Lower lobe of right lung (tissue), 2 donors: ENCODE measurements around the gene ELP5. TPM values are rescaled to one million over a fixed set of nuclear protein-coding genes. Genes with fewer than 3 reads are reported as not detected.
A peak's percentile ranks its signal among the peaks of the same experiment; 100 is the strongest.

Experiments used
- ATAC-seq, 2 donors: fragments of 200-7000 bp; cut with Tn5 transposase; one replicate each; pipeline ENCODE4 v1.9.1; 2020 to 2022; ENCODE audit warnings: mild to moderate bottlenecking in 2 of 2, moderate library complexity in 2 of 2
- DNase-seq: peaks from one replicate; pipeline ENCODE4 v3.0.0-alpha.2; 2020
- H3K27ac ChIP-seq: fragments of 200-600 bp; one replicate; pipeline ENCODE4 v1.8.0; 2022
- H3K27me3 ChIP-seq: fragments of 200-600 bp; one replicate; pipeline ENCODE4 v1.8.0; 2022; ENCODE audit warnings: low read depth
- H3K36me3 ChIP-seq: fragments of 200-600 bp; one replicate; pipeline ENCODE4 v1.8.0; 2022; ENCODE audit warnings: mild to moderate bottlenecking
- H3K4me1 ChIP-seq: fragments of 200-600 bp; one replicate; pipeline ENCODE4 v1.8.0; 2022
- H3K4me3 ChIP-seq: fragments of 200-600 bp; one replicate; pipeline ENCODE4 v1.8.0; 2022; ENCODE audit warnings: mild to moderate bottlenecking
- H3K9me3 ChIP-seq: fragments of 200-600 bp; one replicate; pipeline ENCODE4 v1.8.0; 2022
- intact Hi-C: fragments of 100-400 bp; cut with DNase I; formaldehyde crosslinking; loops from one replicate; pipeline ENCODE4 v1.11.0; 2022
- long read RNA-seq: library from polyadenylated mRNA; unstranded; transcript quantifications from one replicate; pipeline ENCODE4 v2.0.0, GENCODE V29; 2021
- total RNA-seq: library from RNA; stranded (reverse); fragmentation: NEBNext Ultra II Directional; extraction: Animal tissue kit (Norgen Biotek cat#: 25700); gene quantifications from one replicate; pipeline ENCODE4 v1.2.1, GENCODE V29; 2021
- TF ChIP-seq, protein P1 (sequence below): fragments of 200-600 bp; IDR thresholded peaks from one replicate; pipeline ENCODE4 v1.8.0; 2022; ENCODE audit warnings: antibody characterized with exemption, mild to moderate bottlenecking
- donor health status: DM: no; HTN: yes; CAD: no; lungs with severe emphysema.

Gene ELP5, protein sequence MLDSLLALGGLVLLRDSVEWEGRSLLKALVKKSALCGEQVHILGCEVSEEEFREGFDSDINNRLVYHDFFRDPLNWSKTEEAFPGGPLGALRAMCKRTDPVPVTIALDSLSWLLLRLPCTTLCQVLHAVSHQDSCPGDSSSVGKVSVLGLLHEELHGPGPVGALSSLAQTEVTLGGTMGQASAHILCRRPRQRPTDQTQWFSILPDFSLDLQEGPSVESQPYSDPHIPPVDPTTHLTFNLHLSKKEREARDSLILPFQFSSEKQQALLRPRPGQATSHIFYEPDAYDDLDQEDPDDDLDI
- total RNA-seq = 33.2 TPM
- long read RNA-seq, transcript ELP5-214 (6 exons, 2,209 nt) = minor isoform, 8 of 37 reads
- long read RNA-seq, transcript ELP5-204 (8 exons, 1,423 nt) = major isoform, 14 of 37 reads
- long read RNA-seq, partial matches to known transcripts = 4 of 37 reads
- long read RNA-seq, other reads (novel, unspliced or antisense) = 6 of 37 reads

DNA sequence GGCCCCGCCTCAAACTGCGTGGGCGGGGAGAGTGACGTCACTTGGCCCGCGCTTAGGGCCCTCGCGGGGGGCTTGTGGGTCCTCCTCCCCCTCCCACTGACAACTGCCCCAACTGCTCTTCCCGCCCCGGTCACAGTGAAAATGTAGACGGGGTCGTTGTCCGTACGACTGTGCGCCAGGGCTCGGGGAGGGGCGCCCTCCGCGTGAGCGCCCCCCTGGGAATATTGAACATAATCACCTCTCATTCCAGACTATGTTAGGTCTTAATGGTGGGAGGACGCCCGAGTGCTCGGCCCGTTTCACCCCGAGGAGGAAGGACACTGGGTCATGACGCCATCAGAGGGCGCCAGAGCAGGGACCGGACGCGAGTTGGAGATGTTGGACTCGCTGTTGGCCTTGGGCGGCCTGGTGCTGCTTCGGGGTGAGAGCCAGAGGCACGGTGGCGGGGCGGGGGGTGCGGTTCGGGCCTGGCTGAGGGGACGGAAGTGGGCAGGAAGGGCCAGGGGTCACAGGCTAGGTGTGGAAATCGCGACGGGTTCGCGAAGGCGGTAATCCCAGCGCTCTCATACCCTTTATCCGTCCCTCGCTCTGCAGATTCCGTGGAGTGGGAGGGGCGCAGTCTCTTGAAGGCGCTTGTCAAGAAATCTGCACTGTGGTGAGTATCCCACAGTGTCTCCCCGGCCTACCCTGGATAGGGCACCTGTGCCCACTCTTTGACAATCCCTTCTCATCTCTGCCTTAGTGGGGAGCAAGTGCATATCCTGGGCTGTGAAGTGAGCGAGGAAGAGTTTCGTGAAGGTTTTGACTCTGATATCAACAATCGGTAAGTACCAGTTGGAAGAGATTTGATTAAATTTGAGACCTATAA is at the start of gene ELP5:
Gene ELP5 (plus strand): TSS at position 40 of the 868 bp plus-strand sequence. CDS start 336 bp downstream, at position 376.
- H3K4me1 ChIP-seq = peaks cover 36% of the 10 kb centered on the region
- peak within 1 kb of the TSS; percentile 89 for H3K4me3 ChIP-seq
- ATAC-seq (peak; percentile 82 to 87), DNase-seq (peak; percentile 97)
- TF ChIP-seq, protein P1, sequence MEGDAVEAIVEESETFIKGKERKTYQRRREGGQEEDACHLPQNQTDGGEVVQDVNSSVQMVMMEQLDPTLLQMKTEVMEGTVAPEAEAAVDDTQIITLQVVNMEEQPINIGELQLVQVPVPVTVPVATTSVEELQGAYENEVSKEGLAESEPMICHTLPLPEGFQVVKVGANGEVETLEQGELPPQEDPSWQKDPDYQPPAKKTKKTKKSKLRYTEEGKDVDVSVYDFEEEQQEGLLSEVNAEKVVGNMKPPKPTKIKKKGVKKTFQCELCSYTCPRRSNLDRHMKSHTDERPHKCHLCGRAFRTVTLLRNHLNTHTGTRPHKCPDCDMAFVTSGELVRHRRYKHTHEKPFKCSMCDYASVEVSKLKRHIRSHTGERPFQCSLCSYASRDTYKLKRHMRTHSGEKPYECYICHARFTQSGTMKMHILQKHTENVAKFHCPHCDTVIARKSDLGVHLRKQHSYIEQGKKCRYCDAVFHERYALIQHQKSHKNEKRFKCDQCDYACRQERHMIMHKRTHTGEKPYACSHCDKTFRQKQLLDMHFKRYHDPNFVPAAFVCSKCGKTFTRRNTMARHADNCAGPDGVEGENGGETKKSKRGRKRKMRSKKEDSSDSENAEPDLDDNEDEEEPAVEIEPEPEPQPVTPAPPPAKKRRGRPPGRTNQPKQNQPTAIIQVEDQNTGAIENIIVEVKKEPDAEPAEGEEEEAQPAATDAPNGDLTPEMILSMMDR = peak; percentile 24
- no peaks in the 10 kb centered on the region for H3K9me3 ChIP-seq
- H3K27me3 ChIP-seq = no peaks in the 10 kb centered on the region
- peak within 1 kb of the TSS; percentile 100 for H3K27ac ChIP-seq
- peaks cover 37% of the 10 kb centered on the region for H3K36me3 ChIP-seq
- intact Hi-C loops = no loop called here

DNA sequence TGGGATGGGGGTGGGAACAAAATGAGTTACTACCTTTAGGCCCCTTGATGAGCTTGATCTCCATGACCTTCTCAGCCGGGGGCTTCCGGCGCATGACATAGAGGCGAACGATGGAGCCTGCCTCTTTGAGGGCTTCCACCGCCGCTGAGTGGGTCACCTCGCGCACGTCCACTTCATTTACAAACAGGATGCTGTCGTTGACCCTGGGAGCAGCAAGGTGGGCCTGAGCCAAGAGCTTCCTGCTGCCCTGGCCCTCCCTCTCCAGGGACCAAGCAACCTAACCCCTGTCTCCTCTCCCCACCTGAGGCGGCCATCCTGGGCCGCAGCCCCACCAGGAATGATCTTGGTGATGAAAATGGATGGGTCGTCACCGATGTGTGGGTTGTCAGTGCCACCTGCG is 48.6 kb upstream of the ELP5 start:
- H3K9me3 ChIP-seq = no peaks in the 10 kb centered on the region
- no peak for DNase-seq
- no peak overlapping the region for H3K27ac ChIP-seq
- TF ChIP-seq, protein P1 = no peak
- H3K36me3 ChIP-seq = peaks cover 37% of the 10 kb centered on the region
- no peak overlapping the region for H3K4me3 ChIP-seq
- no peak for ATAC-seq
- intact Hi-C loops = no loop called here
- H3K27me3 ChIP-seq = no peaks in the 10 kb centered on the region
- peaks cover 4% of the 10 kb centered on the region for H3K4me1 ChIP-seq

DNA sequence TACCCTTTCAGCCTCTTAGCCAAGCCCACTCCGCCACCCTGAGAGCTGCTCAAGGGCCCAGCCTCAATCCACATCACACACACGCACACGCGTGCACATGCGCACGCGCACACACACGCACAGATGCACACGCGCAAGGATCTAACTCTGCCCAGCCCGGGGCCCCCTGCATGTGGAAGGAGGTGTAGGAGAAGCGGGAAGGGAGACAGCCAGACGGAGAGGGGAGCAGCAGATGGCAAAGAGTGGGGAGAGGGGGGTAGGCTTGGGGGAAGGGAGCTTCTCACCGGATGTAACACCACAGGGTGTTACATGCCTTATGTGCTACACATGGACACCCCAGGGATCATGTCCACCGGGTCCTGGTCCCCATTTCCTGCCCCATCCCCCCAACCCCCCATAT is 47.7 kb upstream of the ELP5 start:
- Histone ChIP-seq H3K9me3 (no peaks in the 10 kb centered on the region), H3K27ac (peak overlapping the region; percentile 31), H3K4me3 (peak overlapping the region; percentile 54), H3K36me3 (peaks cover 37% of the 10 kb centered on the region), H3K4me1 (peaks cover 4% of the 10 kb centered on the region), H3K27me3 (no peaks in the 10 kb centered on the region)
- intact Hi-C loops = no loop called here
- no peak for DNase-seq
- TF ChIP-seq, protein P1 = no peak
- ATAC-seq = peak; percentile 3 to 14

DNA sequence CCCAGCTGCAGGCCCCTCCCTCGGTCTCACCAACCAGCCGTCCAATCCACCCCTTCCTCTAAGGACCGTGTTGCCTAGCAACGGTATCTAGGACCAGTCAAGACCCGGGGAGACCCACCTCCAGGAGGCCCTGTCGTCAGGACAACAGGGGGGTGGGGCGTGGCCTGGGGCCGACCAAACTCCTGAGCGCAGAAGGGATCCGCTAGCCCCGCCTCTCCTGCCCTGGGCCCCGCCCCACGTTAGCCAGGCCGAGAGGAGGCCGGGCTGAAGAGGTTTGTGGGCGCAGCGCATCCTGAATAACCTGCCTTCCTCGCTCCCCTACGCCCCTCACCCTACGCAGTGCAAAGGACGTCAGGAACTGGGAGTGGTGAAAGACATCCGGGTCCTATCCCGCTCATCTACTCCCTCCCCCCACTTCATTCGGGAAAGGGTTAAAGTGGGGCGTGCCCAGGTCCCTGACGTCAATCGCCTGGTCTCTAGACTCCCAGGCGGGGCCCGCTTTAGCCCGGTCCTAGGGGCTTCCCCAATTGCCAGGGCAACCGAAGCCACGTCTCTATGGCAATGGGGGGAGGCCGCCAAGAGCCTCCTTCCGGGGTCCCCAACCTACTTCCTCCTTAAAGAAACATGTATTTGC is 47.1 kb upstream of the ELP5 start:
- TF ChIP-seq, protein P1 = no peak
- H3K4me1 ChIP-seq = peaks cover 4% of the 10 kb centered on the region
- H3K27me3 ChIP-seq = no peaks in the 10 kb centered on the region
- H3K4me3 ChIP-seq = peak overlapping the region; percentile 54
- intact Hi-C loops = no loop called here
- ATAC-seq (peak; percentile 91 to 92), DNase-seq (peak; percentile 91)
- H3K36me3 ChIP-seq = peaks cover 37% of the 10 kb centered on the region
- no peaks in the 10 kb centered on the region for H3K9me3 ChIP-seq
- H3K27ac ChIP-seq = peak overlapping the region; percentile 31

DNA sequence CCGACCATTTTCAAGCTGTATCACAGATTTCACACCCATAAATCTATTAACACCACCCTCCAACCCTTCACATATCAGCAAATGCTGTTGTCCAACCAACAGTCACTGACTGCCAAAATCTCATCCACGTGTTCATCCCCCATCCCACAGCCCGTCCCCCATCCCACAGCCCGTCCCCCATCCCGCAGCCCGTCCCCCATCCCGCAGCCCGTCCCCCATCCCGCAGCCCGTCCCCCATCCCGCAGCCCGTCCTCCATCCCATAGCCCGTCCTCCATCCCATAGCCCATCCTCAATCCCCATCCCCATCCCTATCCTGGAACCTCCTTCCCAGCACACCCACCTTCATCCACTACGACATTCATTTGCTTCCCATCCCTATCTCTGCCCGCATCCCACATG is 46.5 kb upstream of the ELP5 start:
- peaks cover 4% of the 10 kb centered on the region for H3K4me1 ChIP-seq

More for the DNA sequence above, 46.5 kb upstream of the ELP5 start:
- TF ChIP-seq, protein P1 = no peak
- DNase-seq (no peak), ATAC-seq (no peak)
- no peaks in the 10 kb centered on the region for H3K9me3 ChIP-seq
- intact Hi-C loops = no loop called here
- peak overlapping the region; percentile 31 for H3K27ac ChIP-seq
- peak overlapping the region; percentile 54 for H3K4me3 ChIP-seq
- H3K36me3 ChIP-seq = peaks cover 32% of the 10 kb centered on the region
- H3K27me3 ChIP-seq = no peaks in the 10 kb centered on the region
